HG03139 (cell line): ENCODE data around the gene RIPK4.
"Not testable (repeated sequence)": the region's sequence is repeated elsewhere in the genome, so short reads cannot be mapped to it uniquely, and the experiment has no call there.

Experiments used
- ATAC-seq: cut with Tn5 transposase; IDR thresholded peaks from one replicate; pipeline ENCODE4 v1.9.1; 2021; ENCODE audit not compliant: unreplicated experiment

RIPK4 gene

DNA sequence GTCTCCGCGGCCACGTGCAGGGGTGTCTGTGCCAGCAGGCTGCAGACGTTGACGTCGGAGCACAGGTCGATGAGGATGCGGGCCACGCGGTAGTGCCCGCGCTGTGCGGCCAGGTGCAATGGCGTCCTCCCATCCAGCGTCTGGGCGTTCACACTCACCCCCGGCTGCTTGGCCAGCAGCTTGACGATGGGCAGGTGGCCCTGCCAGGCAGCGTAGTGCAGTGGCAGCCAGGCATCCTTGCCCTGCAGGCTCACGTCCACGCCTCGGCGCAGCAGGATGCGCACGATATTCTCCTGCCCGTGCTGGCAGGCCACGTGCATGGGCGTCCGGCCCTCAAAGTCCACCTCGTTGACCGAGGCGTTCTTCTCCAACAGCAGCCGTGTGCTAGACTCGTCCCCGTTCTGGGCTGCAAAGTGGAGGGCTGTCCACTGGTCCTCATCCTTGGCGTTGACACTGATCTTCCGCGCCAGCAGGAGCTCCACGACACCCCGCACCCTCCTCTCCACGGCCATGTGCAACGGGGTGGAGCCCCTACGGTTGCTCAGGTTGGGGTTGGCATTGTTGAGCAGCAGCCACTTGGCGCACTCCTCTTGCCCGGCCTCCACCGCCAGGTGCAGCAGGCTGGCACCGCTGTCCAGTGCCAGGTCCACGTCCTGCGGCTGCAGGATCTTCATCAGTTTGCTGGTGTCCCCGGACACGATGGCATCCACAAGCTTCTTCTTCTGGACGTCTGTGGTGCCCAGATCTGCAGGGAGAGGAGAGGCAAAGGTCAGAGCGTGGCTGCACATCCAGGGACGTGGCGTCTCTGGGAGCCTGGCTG is 25.4 kb downstream of the RIPK4 start:
- ATAC-seq = no peak

DNA sequence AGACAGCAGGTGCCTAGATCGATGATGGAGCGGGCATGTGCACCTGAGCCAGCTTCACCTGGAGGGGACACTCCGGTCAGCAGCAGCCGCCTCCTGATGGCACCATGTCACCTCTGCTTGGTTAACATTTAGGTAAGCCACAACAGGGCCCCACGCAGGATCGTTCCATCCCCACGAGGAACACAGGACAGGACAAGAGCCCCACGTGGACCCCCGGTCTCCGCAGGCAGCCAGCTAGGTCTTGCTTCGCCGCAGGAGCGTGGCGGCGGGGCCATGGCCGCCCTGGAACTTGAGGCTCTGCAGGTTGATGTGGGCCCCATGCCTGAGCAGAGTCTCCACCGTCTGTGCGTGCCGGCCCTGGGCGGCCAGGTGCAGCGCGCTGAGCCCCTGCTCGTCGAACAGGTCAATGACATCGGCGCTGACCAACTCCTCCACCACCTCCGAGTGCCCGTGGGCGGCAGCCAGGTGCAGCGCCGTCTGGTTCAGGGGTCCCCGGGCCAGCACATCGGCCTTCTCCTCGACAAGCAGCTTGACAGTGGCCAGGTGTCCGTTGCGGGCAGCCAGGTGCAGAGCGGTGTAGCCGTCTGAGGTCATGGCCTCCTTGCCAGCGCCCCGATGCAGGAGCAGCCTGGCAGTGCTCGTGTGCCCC is 26.1 kb downstream of the RIPK4 start:
- ATAC-seq = no peak

DNA sequence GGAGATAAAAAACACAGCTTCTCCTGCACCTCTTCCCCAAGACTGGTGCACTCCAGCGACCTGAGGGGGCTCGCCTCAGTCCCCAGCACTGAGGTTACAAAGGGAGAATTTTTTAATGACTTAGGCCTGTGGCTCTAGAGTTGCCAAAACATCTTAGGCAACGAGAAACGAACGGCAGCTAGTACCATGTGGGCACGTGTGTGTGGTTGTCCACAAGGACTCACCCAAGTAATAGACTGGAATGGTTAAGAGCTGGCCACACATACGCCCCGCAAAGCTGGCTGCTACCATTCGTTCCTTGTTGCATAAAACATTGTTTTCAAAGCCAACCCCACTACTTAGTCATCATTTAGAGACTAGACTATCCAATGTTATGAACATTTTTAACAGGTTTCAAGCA is 26.9 kb downstream of the RIPK4 start:
- ATAC-seq = no peak

DNA sequence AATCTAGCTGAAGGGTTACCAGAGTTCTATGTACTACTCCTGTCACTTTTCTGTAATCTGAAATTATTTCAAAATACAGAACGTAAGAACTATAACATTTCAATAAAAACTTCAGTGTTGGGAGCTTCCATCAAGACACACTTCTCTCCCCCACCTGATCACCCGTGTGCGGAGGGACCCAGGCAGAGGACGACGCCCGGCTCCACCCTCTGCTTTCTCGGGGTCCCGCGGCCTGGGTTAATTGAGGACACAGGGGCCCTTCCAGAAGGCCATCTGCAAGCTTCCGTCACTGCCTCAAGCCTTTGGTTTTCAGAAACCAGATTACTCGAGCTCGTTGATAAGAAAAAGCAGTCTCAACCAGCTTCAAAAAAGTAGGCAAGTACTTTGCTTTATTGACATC is 27.8 kb downstream of the RIPK4 start:
- no peak for ATAC-seq

- no peak for ATAC-seq
These were observed 29.1 kb downstream of the RIPK4 start for GRCh38 chr21:41737651-41738324.

GRCh38 chr21:41736423-41736822 is 30.4 kb downstream of the RIPK4 start:
- ATAC-seq = no peak

- ATAC-seq = no peak
These were observed 32.7 kb downstream of the RIPK4 start for GRCh38 chr21:41733951-41734689.

GRCh38 chr21:41731081-41731480 is 35.8 kb downstream of the RIPK4 start:
- no peak for ATAC-seq

GRCh38 chr21:41730367-41730765 is 36.5 kb downstream of the RIPK4 start:
- ATAC-seq = no peak

DNA sequence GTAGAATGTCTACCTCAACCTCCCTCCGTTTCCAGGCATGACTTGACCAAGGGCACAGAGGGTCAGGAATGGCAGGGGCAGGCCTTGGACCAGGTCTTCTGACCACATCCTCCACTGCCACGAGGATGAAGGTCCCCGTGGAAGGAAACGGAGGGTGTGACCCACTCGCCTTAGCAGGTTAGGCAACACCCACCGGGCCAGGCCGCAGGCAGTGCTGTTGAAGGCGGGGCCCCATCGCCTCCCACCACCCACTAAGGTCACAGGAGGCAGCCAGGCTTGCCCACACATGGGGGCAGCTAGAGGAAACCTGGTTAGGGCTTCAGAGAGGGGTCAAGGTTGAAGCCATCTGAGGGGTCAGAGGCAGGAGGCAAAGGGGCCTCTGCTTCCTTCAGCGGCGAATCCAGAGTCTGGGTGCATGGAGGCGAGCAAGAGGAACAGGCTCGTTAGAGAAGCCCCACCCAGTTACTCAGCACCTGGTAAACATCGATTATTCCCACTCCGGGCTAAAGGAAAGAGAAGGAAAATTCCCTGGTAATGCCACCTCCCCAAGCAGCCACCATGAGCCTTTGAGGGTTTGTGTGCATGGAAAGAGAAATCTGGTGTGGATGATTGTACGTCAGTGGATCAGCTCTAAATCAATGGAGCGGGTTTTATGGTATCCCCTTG is 37.0 kb downstream of the RIPK4 start:
- no peak for ATAC-seq

DNA sequence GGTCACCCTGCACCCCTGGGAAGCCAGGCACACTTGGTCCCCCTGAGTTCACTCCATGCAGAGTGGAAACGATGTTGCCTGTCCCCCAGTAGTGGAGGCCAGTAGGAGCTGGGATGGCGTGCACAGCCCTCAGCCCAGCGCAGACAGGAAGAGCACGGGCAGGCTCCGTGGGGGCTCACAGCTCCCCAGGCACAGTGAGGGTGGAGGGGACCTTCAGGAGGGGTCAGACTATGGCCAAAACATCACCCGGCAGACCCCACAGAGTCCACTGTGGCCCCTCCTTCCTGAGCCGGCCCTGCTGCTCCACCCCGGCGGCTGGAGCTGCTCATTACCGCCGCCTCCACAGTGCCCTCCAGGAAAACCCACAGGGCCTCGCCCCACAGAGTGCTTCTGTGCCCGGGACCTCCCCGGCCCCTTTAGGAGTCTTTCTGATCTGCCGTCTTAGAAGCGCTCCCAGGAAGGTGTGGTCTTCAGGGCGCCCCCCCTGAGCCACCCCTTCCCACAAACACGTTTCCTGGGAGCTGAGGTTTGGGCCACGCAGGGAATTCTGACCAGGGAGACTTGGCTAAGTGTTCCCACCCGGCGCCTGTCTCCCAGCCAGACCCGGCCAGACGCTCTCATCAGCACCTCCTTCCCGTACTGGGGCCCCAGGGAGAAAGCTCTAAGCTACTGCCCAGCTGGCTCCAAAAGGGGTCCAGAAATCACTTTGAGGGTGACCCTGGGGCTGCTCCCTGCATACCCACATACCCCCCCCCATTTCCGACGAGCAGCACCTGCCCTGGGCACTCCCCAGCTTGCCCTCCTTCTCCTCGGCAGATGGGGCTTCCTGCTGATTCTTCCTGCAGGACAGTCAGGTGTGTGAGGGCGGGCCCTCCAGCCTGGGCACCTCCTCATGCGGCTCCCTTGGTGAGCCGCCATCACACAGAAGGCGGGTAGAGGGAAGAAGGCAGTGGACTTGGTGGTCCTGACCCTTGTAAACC is 38.8 kb downstream of the RIPK4 start:
- no peak for ATAC-seq

DNA sequence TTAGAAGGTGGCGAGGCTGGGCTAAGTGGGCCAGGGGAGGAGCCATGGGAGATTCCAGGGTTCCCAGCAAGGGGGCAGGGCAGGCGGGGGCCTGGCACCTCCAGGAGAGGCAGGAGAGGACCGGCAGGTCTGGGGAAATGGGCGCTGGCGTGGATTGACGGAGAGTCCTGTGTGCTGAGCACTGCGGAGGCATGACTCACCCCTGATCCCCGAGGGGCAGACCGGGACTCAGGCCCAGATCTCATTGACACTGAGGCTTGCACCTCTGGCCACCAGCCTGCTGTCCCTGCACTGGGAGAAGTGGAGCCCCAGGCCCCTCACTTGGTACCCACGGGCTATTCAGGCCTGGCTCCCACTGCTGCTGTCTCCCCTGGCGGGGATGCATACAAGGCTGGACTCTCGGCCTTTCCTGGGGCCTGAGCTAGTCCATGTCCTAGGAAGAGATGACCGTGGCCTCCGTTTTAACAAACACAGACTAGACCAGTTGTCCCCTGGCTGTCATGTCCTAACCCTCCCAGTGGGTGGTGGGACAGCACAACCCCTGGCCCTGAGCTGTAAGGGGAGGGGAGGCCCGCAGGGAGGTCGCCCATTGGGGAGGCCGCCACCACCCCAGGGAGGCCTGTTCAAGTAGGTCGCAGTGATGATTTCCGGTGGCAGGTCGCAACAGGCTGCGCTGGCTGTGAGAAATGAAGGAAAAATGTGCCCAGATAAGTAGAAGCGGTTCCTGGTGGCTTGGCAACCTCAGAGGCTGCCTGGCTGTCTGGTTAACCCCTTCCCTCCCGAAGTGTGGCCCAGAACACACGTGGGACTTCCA is 39.7 kb downstream of the RIPK4 start:
- no peak for ATAC-seq

DNA sequence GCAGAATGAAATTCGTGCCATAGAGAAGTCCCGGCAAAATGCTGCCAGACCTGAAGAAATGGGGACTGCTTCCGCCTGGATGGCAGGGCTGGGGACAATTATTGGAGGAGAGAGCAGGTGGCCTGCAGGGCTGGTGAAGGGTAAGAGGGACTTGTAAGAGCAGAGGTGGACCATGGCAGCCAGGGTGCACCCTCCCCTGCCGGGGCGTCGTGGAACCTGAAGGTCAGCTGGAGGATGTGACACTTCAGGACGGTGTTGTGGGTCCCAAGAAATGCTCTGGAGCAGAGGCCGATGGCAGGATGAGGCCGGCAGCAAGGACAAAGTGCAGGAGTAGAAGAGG is 40.3 kb downstream of the RIPK4 start:
- ATAC-seq = no peak

- no peak for ATAC-seq
These were observed 40.7 kb downstream of the RIPK4 start for GRCh38 chr21:41726058-41726558.

DNA sequence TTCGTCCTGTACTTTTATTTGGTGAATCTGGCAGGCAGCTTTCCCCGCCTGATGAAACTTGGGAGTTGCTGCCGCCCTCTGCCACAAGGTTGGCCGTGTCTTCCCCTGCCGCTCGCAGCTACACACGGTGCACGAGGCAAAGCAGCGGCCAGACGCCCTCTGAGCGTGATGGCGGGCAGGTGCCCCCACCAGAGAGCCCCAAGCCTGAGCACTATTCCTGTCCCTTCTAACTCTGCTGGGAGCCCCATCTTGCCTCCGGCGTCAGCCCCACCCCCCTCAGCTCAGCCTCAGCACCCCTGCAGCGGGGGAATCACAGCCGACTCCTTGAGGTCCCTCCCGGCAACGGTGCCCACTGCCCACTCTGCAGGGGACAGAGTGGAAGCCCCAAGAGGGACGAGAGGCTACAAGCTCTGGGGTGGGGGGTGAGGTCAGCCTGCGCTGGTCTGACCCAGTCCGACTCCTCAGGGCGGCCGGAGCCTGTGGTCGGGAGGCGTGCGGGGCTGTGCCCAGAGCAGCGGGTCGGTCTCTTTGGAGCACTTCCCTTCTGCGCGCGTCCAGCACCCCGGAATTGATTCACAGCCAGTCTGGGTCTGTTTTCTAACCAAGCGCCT is 41.3 kb downstream of the RIPK4 start:
- no peak for ATAC-seq

GRCh38 chr21:41723835-41724234 is 43.0 kb downstream of the RIPK4 start:
- not testable (repeated sequence) for ATAC-seq

GRCh38 chr21:41722052-41723018 is 44.5 kb downstream of the RIPK4 start:
- ATAC-seq = no peak
